MM.1S (cell line): ENCODE results near the gene ANKRD16.

Experiments
- DNase-seq: peaks from one replicate; pipeline ENCODE4 v3.0.0-alpha.2; 2015
- H2AFZ ChIP-seq: fragments of 300-600 bp; sonication (generic); 2 replicates; pipeline ENCODE4 v1.6.0; 2016; ENCODE audit warnings: antibody characterized with exemption, low read length
- H3F3A ChIP-seq: fragments of 300-600 bp; sonication (generic); 2 replicates; pipeline ENCODE4 v1.6.1; 2016; ENCODE audit warnings: mild to moderate bottlenecking, antibody characterized with exemption, low read length, moderate library complexity, mixed read lengths; ENCODE audit not compliant: insufficient read depth
- H3K27ac ChIP-seq: fragments of 300-600 bp; sonication (generic); 2 replicates; pipeline ENCODE4 v1.5.1; 2016; ENCODE audit warnings: mild to moderate bottlenecking, low read length
- H3K27me3 ChIP-seq: fragments of 300-600 bp; sonication (generic); replicated peaks from 2 replicates; pipeline ENCODE4 v1.6.0; 2016; ENCODE audit warnings: low read length; ENCODE audit not compliant: insufficient read depth
- H3K36me3 ChIP-seq: fragments of 300-600 bp; sonication (generic); replicated peaks from 2 replicates; pipeline ENCODE4 v1.6.1; 2016; ENCODE audit warnings: mild to moderate bottlenecking, low read length, mixed read lengths; ENCODE audit not compliant: insufficient read depth
- H3K4me1 ChIP-seq: fragments of 300-600 bp; sonication (generic); 2 replicates; pipeline ENCODE4 v1.6.1; 2016; ENCODE audit warnings: low read length, mixed read lengths
- H3K4me2 ChIP-seq: fragments of 300-600 bp; sonication (generic); 2 replicates; pipeline ENCODE4 v1.6.0; 2016; ENCODE audit warnings: low read depth, low read length
- H3K4me3 ChIP-seq: fragments of 300-600 bp; sonication (generic); 2 replicates; pipeline ENCODE4 v1.5.1; 2016; ENCODE audit warnings: low read length, mixed read lengths
- H3K79me2 ChIP-seq: fragments of 300-600 bp; sonication (generic); 2 replicates; pipeline ENCODE4 v1.6.1; 2016; ENCODE audit warnings: mixed run types, low read length, mixed read lengths
- H3K9ac ChIP-seq: fragments of 300-600 bp; sonication (generic); 2 replicates; pipeline ENCODE4 v1.6.1; 2016; ENCODE audit warnings: low read length, mixed read lengths
- H3K9me2 ChIP-seq: fragments of 300-600 bp; sonication (generic); replicated peaks from 2 replicates; pipeline ENCODE4 v1.6.1; 2016; ENCODE audit warnings: mild to moderate bottlenecking, low read length, mixed read lengths; ENCODE audit not compliant: insufficient read depth
- H3K9me3 ChIP-seq: fragments of 300-600 bp; sonication (generic); replicated peaks from 2 replicates; pipeline ENCODE4 v1.6.1; 2016; ENCODE audit warnings: mild to moderate bottlenecking, low read length, mixed read lengths; ENCODE audit not compliant: insufficient read depth
- H4K20me1 ChIP-seq: fragments of 300-600 bp; sonication (generic); 2 replicates; pipeline ENCODE4 v1.6.1; 2016; ENCODE audit warnings: mild to moderate bottlenecking, low read length, moderate library complexity, mixed read lengths; ENCODE audit not compliant: insufficient read depth
- EZH2 ChIP-seq: fragments of 300-600 bp; sonication (generic); optimal IDR thresholded peaks from 2 replicates; pipeline ENCODE3; 2017; ENCODE audit warnings: low read depth, mild to moderate bottlenecking, antibody characterized with exemption, low read length, mixed read lengths
- EZH2phosphoT487 ChIP-seq: fragments of 300-600 bp; sonication (generic); IDR thresholded peaks from 2 replicates; pipeline ENCODE4 v1.6.1; 2018; ENCODE audit warnings: antibody characterized with exemption, low read length
- TF ChIP-seq, protein P1 (sequence below): fragments of 300-600 bp; sonication (generic); IDR thresholded peaks from 2 replicates; pipeline ENCODE4 v1.5.1; 2016; ENCODE audit warnings: antibody characterized with exemption, low read length, mixed read lengths

Gene ANKRD16

DNA sequence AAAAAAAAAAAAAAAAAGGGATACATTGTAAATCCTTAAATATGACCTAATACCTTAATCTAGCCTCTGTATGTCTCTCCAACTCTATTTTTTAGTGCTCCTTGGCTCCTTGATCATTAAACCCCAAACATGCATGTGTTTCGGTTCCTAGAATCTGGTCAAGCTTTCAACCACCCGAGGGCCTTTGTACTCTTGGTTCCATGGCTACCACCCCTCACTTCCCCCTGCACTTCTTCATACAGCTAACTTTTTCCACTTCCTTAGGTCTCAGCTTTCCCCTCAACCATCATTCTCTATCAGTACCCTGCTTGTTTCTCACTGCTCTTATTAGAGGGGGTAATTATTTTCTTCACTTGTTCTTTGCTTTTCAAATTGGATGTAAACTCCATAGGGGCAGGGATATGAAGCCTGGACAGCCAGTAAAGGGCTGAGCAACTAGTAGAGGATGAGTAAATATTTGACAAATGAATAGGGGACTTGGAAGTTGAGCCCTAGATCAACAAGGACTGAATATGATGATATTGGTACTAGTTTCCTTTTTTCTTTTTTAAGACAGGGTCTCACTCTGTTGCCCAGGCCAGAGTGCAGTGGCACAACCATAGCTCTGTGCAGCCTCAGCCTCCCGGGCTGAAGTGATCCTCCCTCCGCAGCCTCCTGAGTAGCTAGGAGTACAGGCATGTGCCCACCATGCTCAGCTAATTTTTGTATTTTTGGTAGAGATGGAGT lies 72.2 kb downstream of the ANKRD16 start:
- H3K4me1 ChIP-seq, result peaks cover 23% of the 10 kb centered on the region
- peaks cover 7% of the 10 kb centered on the region for H3K79me2 ChIP-seq
- no peaks in the 10 kb centered on the region for H3K9me2 ChIP-seq
- H2AFZ ChIP-seq, result no peak overlapping the region
- peaks cover 23% of the 10 kb centered on the region; the same call in 1 of the 2 replicates for H3F3A ChIP-seq
- H3K27me3 ChIP-seq, result no peaks in the 10 kb centered on the region
- no peak overlapping the region for H3K27ac ChIP-seq
- no peak for DNase-seq
- no peak overlapping the region for H3K4me2 ChIP-seq
- H3K4me3 ChIP-seq, result no peak overlapping the region
- TF ChIP-seq, protein P1, sequence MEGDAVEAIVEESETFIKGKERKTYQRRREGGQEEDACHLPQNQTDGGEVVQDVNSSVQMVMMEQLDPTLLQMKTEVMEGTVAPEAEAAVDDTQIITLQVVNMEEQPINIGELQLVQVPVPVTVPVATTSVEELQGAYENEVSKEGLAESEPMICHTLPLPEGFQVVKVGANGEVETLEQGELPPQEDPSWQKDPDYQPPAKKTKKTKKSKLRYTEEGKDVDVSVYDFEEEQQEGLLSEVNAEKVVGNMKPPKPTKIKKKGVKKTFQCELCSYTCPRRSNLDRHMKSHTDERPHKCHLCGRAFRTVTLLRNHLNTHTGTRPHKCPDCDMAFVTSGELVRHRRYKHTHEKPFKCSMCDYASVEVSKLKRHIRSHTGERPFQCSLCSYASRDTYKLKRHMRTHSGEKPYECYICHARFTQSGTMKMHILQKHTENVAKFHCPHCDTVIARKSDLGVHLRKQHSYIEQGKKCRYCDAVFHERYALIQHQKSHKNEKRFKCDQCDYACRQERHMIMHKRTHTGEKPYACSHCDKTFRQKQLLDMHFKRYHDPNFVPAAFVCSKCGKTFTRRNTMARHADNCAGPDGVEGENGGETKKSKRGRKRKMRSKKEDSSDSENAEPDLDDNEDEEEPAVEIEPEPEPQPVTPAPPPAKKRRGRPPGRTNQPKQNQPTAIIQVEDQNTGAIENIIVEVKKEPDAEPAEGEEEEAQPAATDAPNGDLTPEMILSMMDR, result no peak
- no peak for TF ChIP-seq EZH2
- no peak for TF ChIP-seq EZH2phosphoT487
- H3K36me3 ChIP-seq, result no peaks in the 10 kb centered on the region
- H3K9ac ChIP-seq, result no peak overlapping the region
- H4K20me1 ChIP-seq, result no peaks in the 10 kb centered on the region
- no peaks in the 10 kb centered on the region for H3K9me3 ChIP-seq

DNA sequence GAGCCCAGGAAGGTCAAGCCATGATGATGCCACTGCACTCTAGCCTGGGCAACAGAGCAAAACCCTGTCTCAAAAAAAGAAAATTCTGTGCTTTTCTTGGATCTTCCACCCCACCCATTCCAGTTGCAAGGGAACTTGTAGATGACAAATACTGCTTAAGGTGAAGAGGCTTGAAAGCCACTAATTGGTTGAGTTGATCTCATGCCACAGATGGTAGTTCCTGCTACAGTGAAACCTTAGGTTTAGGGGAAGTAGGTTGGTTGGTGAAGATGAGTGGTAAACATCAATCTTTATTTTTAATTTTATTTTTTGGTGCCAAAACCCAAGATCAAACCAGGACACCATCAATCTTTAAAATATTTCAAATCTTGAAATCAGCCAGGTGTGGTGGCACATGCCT lies 73.5 kb downstream of the ANKRD16 start:
- Histone ChIP-seq H3K9me3 (no peaks in the 10 kb centered on the region), H3K4me1 (peaks cover 23% of the 10 kb centered on the region), H4K20me1 (peaks cover 6% of the 10 kb centered on the region; the same call in 1 of the 2 replicates), H3K27me3 (no peaks in the 10 kb centered on the region), H3K36me3 (no peaks in the 10 kb centered on the region), H3K4me2 (no peak overlapping the region), H3K9me2 (no peaks in the 10 kb centered on the region), H3F3A (peaks cover 31% of the 10 kb centered on the region; the same call in 1 of the 2 replicates), H3K27ac (no peak overlapping the region), H3K9ac (no peak overlapping the region), H3K79me2 (peaks cover 20% of the 10 kb centered on the region), H3K4me3 (no peak overlapping the region), H2AFZ (no peak overlapping the region)
- TF ChIP-seq EZH2phosphoT487, result no peak
- no peak for TF ChIP-seq EZH2
- TF ChIP-seq, protein P1, result no peak
- DNase-seq, result no peak

DNA sequence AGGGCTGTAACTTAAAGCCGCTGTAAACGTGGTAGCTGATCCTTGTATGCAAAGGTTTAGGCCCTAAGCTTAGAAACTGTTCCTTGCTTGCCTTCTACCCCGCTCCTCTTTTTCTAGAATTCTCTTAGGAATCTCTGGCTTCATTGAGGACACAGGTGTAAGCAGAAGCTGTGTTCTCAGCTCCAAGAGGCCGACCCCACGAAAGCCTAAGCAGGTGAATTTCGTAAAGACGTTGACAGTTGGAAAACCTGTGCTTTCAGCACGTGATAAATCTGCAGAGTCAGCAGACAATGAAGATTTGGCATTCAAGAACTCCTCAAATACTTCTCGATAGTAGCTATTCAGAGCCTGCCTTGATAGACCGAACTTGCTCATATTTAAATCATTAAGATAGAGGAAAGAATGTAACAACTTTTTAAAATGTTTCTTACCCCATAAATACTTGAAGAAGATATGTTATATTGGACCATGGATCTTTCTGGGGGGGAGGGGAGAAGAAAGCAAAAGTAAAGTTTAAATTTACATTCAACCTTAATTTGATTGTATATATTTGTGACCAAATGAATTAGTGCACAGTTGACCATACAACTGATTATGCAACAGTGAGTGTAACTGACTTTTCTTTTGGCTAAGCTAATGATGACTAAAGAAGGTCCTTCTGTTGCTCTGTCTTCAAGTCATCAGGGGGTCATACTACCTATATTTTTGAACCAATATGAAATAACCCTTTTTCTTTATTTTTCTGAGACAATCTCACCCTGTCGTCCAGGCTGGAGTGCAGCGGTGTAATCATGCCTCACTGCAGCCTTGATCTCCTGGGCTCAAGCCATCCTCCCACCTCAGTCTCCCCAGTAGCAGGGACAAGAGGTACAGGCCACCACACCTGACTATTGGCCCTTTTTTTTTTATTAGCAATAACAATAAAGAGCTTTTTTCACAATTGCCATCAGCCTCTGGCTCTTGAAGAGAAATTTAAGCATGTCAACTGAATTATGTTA lies 75.3 kb downstream of the ANKRD16 start:
- Histone ChIP-seq H4K20me1 (peaks cover 24% of the 10 kb centered on the region), H3K9me3 (no peaks in the 10 kb centered on the region), H3K4me3 (peak overlapping the region; percentile 62), H3K36me3 (no peaks in the 10 kb centered on the region), H3K4me2 (peak overlapping the region; percentile 72), H3K9me2 (no peaks in the 10 kb centered on the region), H3K4me1 (peaks cover 19% of the 10 kb centered on the region), H3K79me2 (peaks cover 38% of the 10 kb centered on the region), H3K27me3 (no peaks in the 10 kb centered on the region), H3K27ac (peak overlapping the region; percentile 89), H3F3A (peaks cover 19% of the 10 kb centered on the region; the same call in 1 of the 2 replicates), H3K9ac (peak overlapping the region; percentile 98), H2AFZ (peak overlapping the region; percentile 32; the same call in 1 of the 2 replicates)
- TF ChIP-seq EZH2, result no peak
- no peak for TF ChIP-seq EZH2phosphoT487
- TF ChIP-seq, protein P1, result no peak
- DNase-seq, result peak; percentile 62
